GM19463 (cell line): ENCODE measurements around the gene ITSN2.

Source experiments
- ATAC-seq: cut with Tn5 transposase; IDR thresholded peaks from one replicate; pipeline ENCODE4 v1.9.1; 2021; ENCODE audit warnings: mild to moderate bottlenecking, moderate library complexity; ENCODE audit not compliant: unreplicated experiment

ITSN2 gene

GRCh38 chr2:24190503-24190902 is 169.8 kb downstream of the ITSN2 start:
- no peak for ATAC-seq

DNA sequence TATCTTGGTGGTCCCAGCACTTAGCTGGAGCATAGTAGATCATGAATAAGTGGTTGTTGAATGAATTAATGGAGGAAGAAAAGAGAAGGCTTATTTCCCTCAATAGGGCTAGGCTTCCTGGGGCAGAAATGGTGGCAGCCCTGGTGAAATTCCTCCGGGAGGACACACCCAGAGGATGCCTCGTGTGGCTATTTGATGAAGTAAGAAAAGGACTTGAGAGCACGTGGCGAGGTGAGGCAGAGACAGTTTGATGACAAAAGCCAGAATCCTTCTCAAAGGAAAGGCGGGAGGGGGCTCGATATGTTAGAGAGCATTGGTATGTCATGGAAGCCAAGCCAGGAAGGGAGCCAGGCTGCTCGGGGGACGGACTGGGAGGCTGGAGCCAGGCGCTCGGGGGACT is 170.8 kb downstream of the ITSN2 start:
- ATAC-seq = no peak

GRCh38 chr2:24183366-24184069 is 176.8 kb downstream of the ITSN2 start:
- ATAC-seq = no peak

GRCh38 chr2:24182507-24182906 is 177.8 kb downstream of the ITSN2 start:
- ATAC-seq = no peak

GRCh38 chr2:24181849-24182248 is 178.5 kb downstream of the ITSN2 start:
- ATAC-seq = no peak

GRCh38 chr2:24179683-24180082 is 180.7 kb downstream of the ITSN2 start:
- no peak for ATAC-seq

DNA sequence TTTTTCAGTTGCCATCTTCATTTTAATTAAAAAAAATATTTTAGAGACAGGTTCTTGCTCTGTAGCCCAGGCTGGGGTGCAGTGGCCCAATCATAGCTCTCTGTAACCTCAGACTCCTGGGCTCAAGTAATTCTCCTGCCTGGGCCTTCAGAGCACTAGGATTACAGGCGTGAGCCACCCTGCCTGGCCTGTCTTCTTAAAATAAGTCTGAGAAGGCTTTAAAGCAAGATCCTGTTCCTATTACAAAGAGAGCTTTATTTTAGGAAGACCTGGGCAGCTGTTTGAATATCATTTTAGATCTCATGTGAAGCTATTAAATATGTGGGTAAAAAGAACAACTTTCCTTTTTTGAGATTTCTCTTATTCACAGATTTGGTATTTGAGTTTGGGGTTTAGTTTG is 184.0 kb downstream of the ITSN2 start:
- ATAC-seq = no peak

DNA sequence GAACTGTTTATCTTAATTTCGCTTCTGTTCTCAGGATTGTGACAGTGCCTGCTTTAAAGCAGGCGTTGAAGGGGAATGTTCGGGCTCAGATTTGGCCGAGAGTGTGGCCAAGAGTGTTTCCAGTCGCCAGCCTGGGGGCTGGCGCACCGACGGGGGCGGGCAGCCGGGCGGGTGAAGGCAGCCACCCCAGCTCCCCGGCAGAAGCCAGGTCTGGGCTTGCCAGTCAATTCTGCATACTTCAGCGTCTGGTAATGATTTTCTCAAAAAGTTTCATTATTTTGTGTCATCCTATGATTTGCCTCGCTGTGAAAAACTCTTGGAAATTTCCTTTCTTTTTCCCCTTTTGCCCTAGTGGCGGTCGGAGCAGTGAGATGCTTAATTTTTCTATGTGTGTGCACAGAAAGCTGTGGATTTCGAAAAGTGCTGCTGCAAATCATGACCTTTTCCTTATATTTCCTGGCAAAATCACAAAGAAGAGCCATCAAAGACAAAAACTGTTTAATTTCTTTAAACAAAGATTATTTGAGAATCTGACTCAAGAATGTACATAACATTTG is 184.6 kb downstream of the ITSN2 start:
- no peak for ATAC-seq

GRCh38 chr2:24174851-24175277 is 185.5 kb downstream of the ITSN2 start, which contains the start of gene FAM228A:
TSS of gene FAM228A (plus strand) at chr2:24175053. CDS start at chr2:24175481, 428 bp downstream.
- ATAC-seq = no peak

GRCh38 chr2:24169023-24169422 is 191.3 kb downstream of the ITSN2 start:
- ATAC-seq = no peak

GRCh38 chr2:24164416-24164973 is 195.8 kb downstream of the ITSN2 start:
- peak; percentile 75 for ATAC-seq

DNA sequence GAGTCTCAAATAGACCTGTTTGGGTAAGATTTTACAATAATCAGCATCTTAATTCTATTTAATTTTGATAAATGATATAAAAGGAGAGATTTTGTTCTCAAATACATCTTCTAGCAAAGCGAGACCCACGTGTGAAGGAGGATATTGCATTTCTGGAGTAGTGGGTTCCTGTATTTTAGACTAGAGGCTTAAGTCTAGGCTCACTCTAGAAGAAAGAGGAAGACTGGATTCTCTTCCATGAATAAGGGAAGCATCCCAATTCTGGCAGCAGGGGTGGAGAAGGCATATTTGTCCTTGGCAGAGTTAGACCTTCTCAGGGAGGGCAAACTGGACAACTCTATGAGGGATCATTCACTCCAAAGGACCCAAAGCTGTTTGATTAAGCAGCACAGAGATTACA is 196.7 kb downstream of the ITSN2 start:
- ATAC-seq = no peak

DNA sequence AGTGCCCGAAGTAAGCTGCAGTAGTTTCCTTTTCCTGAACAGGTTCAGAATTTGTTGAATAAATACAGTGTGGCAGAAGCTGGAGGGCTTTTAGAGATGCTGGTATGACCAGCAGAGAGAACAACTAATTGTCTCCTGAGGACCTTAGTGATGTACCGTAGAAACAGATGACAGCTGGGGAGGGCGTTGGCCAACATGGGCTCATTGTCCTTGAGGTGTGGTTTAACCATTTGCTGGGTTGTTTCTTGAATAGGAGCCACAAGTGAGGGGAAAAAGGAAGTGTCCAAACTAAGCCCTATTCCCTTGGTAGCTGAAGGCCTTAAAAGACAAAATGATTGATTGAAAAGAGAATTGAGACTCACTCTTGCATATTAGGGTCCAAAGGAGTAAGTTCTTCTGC is 197.2 kb downstream of the ITSN2 start:
- no peak for ATAC-seq

- no peak for ATAC-seq
Observed at GRCh38 chr2:24162494-24162893, 197.8 kb downstream of the ITSN2 start.

- ATAC-seq = no peak
Observed at GRCh38 chr2:24160761-24161160, 199.6 kb downstream of the ITSN2 start.

DNA sequence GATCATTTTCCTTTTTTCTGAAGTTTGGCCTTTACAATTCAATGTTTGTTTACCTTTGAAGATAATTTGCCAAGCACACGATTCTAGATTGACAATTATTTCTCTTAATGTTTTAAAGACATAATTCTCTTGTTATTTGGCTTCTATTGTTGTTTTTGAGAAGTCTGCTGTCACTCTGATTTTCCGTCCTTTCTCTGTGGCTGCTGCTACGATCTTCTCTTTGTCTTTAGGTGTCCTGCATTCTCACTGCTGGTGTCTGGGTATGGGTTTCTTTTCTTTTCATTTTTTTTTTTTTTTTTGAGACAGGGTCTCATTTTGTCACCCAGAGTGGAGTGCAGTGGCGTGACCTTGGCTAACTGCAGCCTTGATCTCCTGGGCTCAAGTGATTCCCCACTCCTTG is 200.6 kb downstream of the ITSN2 start:
- ATAC-seq = no peak

DNA sequence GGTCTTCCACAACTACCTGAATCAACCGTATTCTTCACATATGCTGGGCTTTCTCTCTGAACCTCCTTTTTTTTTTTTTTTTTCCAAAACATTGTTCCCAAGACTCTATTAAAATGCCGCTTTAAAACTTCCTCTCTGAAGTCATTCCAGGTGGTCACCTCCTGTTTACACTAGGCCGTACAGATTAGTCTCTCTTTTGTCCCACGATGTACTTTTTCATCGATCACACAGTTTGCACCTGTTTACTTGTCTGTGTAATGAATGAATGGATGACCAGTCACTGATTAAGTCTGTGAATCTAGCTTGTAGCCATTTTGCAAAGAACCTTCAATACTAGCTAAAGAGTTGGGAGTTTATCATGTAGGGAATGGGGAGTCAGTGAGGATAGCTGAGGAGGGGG is 202.2 kb downstream of the ITSN2 start:
- ATAC-seq = no peak

DNA sequence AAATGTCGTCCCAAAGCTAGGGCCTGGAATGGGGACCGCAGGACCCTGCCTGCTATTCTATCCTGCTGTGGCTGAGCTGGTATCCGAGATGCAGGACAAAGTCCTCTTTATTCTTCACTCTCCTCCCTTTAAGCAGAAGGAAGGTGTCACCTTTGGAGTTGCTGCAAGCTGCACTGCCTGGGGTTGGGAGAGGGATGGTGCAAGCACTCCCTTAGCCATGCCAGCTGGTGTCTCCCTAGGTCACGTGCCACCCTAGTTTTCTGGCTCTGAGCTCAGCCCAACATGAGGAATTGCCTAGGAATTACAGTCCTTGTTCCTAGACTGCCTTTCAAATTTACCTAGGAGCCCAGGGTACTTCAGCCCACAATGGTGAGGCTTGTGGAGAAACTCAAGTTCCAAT is 206.9 kb downstream of the ITSN2 start:
- ATAC-seq = no peak
